SH-SY5Y (cell line): ENCODE results near the gene SMARCC1.

Experiments
- GATA2 ChIP-seq: IDR thresholded peaks from 2 replicates; pipeline ENCODE4 v1.6.1; 2011; ENCODE audit warnings: mild to moderate bottlenecking, low read depth, low read length
- GATA3 ChIP-seq: IDR thresholded peaks from 2 replicates; pipeline ENCODE4 v1.6.1; 2011; ENCODE audit warnings: low read depth, mild to moderate bottlenecking, low read length, moderate library complexity

The SMARCC1 gene

DNA sequence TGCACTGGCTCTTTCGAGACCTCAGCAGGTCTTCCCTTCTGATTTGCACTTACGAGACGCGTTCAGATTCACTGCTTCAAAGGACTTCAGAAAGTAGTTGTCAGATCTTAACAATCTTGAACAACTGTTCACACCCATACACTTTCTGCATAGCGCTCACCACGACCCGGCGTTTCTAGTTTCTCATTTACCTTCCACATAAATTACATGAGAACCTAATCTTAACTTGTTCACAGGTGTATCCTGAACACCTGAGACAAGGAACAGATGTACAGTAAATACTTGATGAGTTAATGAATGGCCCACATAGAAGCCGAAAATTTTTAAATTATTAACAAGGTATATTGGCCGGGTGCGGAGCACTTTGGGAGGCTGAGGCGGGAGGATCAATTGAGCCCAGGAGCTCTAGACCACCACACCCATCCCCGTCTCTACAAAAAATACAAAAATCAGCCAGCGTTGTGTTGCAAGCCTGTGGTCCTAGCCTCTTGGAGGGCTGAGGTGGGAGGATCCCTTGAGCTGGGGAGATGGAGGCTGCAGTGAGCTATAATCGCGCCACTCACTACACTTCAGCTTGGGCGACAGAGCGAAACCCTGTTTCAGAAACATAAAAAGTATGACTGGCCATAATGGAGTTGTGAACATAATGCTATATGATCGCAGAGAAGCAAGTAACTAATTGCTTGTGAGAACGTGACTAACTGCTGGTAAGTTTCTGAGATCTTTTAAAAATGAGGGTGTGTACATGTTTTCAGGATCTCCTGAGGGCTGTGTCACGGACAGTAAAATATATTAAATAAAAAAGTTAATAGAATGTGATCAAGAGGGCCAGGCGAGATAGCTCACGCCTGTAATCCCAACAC lies 984 bp upstream of the SMARCC1 start:
- no peak for TF ChIP-seq GATA2
- TF ChIP-seq GATA3 = no peak

- no peak for TF ChIP-seq GATA3
- no peak for TF ChIP-seq GATA2
Measured at GRCh38 chr3:47780741-47781684, 680 bp downstream of the SMARCC1 start.

GRCh38 chr3:47778746-47779145 lies 2.9 kb downstream of the SMARCC1 start:
- TF ChIP-seq GATA2 (no peak), GATA3 (no peak)

- TF ChIP-seq GATA3 (no peak), GATA2 (no peak)
Measured at GRCh38 chr3:47772788-47773187, 8.9 kb downstream of the SMARCC1 start.

DNA sequence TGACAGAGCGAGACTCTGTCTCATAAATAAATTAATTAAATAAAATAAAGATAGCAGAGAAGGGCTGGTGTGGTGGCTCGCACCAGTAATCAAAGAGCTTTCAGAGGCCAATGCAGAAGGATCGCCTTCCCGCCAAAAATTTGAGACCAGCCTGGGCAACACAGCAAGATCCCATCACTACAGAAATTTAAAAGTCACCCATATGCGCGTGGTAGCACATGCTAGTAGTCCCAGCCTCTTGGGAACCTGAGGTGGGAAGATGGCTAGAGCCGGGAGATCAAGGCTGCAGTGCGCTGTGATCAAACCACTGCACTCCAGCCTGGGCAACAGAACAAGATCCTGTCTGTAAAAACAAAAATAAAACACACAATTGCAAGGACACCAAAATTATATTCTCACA lies 9.6 kb downstream of the SMARCC1 start:
- TF ChIP-seq GATA3 = no peak
- no peak for TF ChIP-seq GATA2

DNA sequence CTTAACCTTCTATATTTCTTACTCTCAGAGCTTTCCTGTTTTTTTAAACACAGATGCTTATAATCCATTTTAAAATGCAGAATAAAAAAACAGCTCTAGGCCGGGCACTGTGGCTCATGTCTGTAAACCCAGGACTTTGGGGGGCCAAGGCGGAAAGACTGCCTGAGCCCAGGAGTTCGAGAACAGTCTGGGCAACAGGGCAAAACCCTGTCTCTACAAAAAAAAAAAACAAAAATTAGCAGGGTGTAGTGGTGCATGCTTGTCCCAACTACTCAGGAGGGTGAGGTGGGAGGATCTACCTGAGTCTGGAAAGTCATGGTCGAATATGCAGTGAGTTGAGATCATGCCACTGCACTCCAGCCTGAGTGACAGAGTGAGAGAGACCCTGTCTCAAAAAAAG lies 15.5 kb downstream of the SMARCC1 start:
- TF ChIP-seq GATA3 (no peak), GATA2 (no peak)

- TF ChIP-seq GATA3 (no peak), GATA2 (no peak)
Measured at GRCh38 chr3:47762233-47762632, 19.5 kb downstream of the SMARCC1 start.

DNA sequence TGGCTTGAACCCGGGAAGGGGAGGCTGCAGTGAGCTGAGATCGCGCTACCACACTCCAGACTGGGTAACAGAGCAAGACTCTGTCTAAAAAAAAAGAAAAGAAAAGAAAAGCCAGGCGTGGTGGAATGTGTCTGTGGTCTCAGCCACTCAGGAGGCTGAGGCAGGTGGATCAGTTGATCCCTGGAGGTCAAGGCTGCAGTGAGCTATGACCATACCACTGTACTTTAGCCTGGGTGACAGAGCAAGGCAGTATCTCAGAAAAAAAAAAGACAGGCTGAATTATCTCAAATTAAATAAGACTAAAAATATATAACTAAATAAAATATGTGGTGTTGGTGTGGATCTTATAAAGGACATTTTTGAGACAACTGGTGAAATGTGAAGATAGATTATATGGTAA lies 20.6 kb downstream of the SMARCC1 start:
- TF ChIP-seq GATA2 = no peak
- TF ChIP-seq GATA3 = no peak

DNA sequence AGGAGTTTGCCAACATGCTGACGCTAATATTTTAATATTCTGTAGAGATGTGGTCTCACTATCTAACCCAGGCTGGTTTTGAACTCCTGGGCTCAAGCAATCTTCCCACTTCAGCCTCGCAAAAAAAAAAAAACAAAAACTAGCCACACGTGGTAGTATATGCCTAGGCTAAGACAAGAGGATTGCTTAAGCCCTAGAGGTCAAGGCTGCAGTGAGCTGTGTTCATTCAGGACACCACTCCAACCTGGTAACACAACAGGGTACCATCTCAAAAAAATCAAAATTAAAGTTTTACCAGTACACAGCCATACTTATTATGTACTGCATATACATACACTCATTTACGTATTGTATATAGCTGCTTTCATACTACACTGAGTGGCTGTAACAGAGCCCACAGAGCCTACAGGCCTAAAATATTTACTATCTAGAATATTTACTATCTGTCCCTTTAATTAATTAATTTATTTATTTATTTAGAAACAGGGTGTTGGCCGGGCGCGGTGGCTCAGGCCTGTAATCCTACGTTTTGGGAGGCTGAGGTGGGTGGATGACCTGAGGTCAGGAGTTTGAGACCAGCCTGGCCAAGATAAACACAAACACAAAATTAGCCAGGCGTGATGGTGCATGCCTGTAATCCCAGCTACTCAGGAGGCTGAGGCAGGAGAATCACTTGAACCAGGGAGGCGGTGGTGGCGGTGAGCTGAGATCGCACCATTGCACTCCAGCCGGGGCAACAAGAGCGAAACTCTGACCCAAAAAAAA lies 23.2 kb downstream of the SMARCC1 start:
- no peak for TF ChIP-seq GATA2
- no peak for TF ChIP-seq GATA3

DNA sequence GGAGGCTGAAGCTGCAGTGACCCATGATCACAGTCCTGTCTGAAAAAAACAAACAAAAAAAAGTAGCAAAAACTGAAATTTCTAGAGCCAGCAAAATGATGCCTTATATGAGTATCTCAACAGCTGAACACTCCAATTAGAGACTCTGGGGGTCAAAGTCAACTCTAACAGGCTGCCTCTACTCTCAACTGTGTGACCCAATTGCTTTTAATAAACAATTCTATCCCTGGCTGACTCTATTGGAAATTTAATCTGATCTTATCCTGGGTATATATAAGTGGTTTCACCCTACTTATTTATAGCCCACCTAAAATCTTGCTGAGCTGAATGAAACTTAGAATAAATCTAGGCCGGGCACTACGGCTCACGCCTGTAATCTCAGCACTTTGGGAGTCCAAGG lies 29.0 kb downstream of the SMARCC1 start:
- TF ChIP-seq GATA3 = no peak
- TF ChIP-seq GATA2 = no peak

- TF ChIP-seq GATA2 (no peak), GATA3 (no peak)
Measured at GRCh38 chr3:47747558-47747957, 34.1 kb downstream of the SMARCC1 start.

DNA sequence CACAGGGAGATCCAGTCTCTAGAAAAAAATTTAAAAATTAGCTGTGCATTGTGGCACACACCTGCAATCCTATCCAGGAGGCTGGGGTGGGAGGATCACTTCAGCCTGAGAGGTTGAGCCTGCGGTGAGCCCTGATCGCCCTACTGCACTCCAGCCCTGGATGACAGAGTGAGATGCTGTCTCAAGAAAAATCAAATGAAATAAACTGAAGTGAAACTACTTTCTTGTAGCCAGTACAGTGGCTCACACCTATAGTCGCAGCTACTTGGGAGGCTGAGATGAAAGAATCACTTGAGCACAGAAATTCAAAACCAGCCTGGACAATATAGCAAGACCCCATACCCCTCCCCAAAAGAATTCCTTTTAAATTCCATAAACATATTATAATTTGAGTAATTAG lies 35.4 kb downstream of the SMARCC1 start:
- no peak for TF ChIP-seq GATA2
- TF ChIP-seq GATA3 = no peak

- no peak for TF ChIP-seq GATA3
- TF ChIP-seq GATA2 = no peak
Measured at GRCh38 chr3:47743855-47744254, 37.8 kb downstream of the SMARCC1 start.

GRCh38 chr3:47741925-47742324 lies 39.8 kb downstream of the SMARCC1 start:
- no peak for TF ChIP-seq GATA3
- no peak for TF ChIP-seq GATA2
